PC-3 (cell line): ENCODE measurements around the gene GAREM2. TPM values are rescaled to one million over a fixed set of nuclear protein-coding genes. Genes with fewer than 3 reads are reported as not detected.

Experiments
- ATAC-seq: fragments of 200-7000 bp; cut with Tn5 transposase; 2 replicates; pipeline ENCODE4 v1.9.1; 2020; ENCODE audit warnings: mild to moderate bottlenecking, moderate library complexity
- BruUV-seq: library from RNA; stranded (reverse); fragments of 400-500 nt; replicated peaks from 2 replicates; lab custom pipeline; 2021; lab: Mats Ljungman, UMichigan
- CTCF ChIA-PET: fragments of 300-600 bp; sonication (Branson Sonifier 250); formaldehyde crosslinking; loops from one replicate; lab custom pipeline; 2022; ENCODE audit warnings: antibody characterized with exemption; lab: Charles Lee
- POLR2A ChIA-PET: fragments of 300-600 bp; sonication (Branson Sonifier 250); formaldehyde crosslinking; loops from one replicate; lab custom pipeline; 2022; ENCODE audit warnings: antibody characterized with exemption; ENCODE audit not compliant: unreplicated experiment; lab: Charles Lee
- DNase-seq: peaks from one replicate; pipeline ENCODE4 v3.0.0-alpha.2; 2015
- H2AFZ ChIP-seq: fragments of 300-600 bp; sonication (generic); 2 replicates; pipeline ENCODE4 v1.6.0; 2016; ENCODE audit warnings: antibody characterized with exemption, low read length
- H3F3A ChIP-seq: fragments of 300-600 bp; sonication (generic); one replicate; pipeline ENCODE4 v1.6.0; 2017; ENCODE audit warnings: antibody characterized with exemption, low read length, control low read depth, mild to moderate bottlenecking; ENCODE audit not compliant: unreplicated experiment
- H3K27ac ChIP-seq: fragments of 300-600 bp; sonication (generic); 2 replicates; pipeline ENCODE4 v1.5.1; 2016; ENCODE audit warnings: mild to moderate bottlenecking, low read length
- H3K27me3 ChIP-seq: fragments of 300-600 bp; sonication (generic); 2 replicates; pipeline ENCODE4 v1.6.1; 2016; ENCODE audit warnings: low read length, mixed read lengths
- H3K36me3 ChIP-seq: fragments of 300-600 bp; sonication (generic); 2 replicates; pipeline ENCODE4 v1.6.1; 2016; ENCODE audit warnings: low read depth, mixed run types, low read length, mixed read lengths
- H3K4me1 ChIP-seq: fragments of 300-600 bp; sonication (generic); 2 replicates; pipeline ENCODE4 v1.5.1; 2016; ENCODE audit warnings: low read length; ENCODE audit not compliant: insufficient read depth
- H3K4me2 ChIP-seq: fragments of 300-600 bp; sonication (generic); 2 replicates; pipeline ENCODE4 v1.6.0; 2016; ENCODE audit warnings: low read length
- H3K4me3 ChIP-seq: fragments of 300-600 bp; sonication (generic); 2 replicates; pipeline ENCODE4 v1.5.1; 2016; ENCODE audit warnings: mild to moderate bottlenecking, low read length, mixed read lengths
- H3K79me2 ChIP-seq: fragments of 300-600 bp; sonication (generic); 2 replicates; pipeline ENCODE4 v1.6.1; 2017; ENCODE audit warnings: low read length, mixed read lengths
- H3K9ac ChIP-seq: fragments of 300-600 bp; sonication (generic); 2 replicates; pipeline ENCODE4 v1.6.0; 2016; ENCODE audit warnings: mild to moderate bottlenecking, low read length
- H3K9me2 ChIP-seq: fragments of 300-600 bp; sonication (generic); replicated peaks from 2 replicates; pipeline ENCODE4 v1.6.1; 2016; ENCODE audit warnings: mixed run types, low read length, mixed read lengths
- H3K9me3 ChIP-seq: fragments of 300-600 bp; sonication (generic); 2 replicates; pipeline ENCODE4 v1.6.1; 2016; ENCODE audit warnings: low read length, mixed read lengths
- H4K20me1 ChIP-seq: fragments of 300-600 bp; sonication (generic); 2 replicates; pipeline ENCODE4 v1.6.1; 2016; ENCODE audit warnings: low read length, mixed read lengths
- CTCF ChIP-seq: fragments of 300-600 bp; sonication (generic); conservative IDR thresholded peaks from 2 replicates; pipeline ENCODE4 v1.5.1; 2017; ENCODE audit warnings: antibody characterized with exemption, low read depth, mild to moderate bottlenecking, low read length
- EZH2 ChIP-seq: fragments of 300-600 bp; sonication (generic); IDR thresholded peaks from one replicate; pipeline ENCODE4 v1.6.1; 2017; ENCODE audit warnings: antibody characterized with exemption, mild to moderate bottlenecking, low read length; ENCODE audit not compliant: unreplicated experiment
- EZH2phosphoT487 ChIP-seq: fragments of 300-600 bp; sonication (generic); IDR thresholded peaks from 2 replicates; pipeline ENCODE4 v1.6.1; 2018; ENCODE audit warnings: mild to moderate bottlenecking, antibody characterized with exemption, low read length, borderline replicate concordance
- intact Hi-C: fragments of 100-400 bp; cut with micrococcal nuclease; formaldehyde crosslinking; loops from 2 replicates; pipeline ENCODE4 v1.9.0; 2023
- total RNA-seq: library from RNA; depleted of rRNA; stranded (reverse); fragments of >200 nt; gene quantifications from 2 replicates; pipeline ENCODE4 v1.2.3, GENCODE V29; 2014

The GAREM2 gene
- total RNA-seq, 1 experiment from 2014 or later, result 1.4 TPM

DNA sequence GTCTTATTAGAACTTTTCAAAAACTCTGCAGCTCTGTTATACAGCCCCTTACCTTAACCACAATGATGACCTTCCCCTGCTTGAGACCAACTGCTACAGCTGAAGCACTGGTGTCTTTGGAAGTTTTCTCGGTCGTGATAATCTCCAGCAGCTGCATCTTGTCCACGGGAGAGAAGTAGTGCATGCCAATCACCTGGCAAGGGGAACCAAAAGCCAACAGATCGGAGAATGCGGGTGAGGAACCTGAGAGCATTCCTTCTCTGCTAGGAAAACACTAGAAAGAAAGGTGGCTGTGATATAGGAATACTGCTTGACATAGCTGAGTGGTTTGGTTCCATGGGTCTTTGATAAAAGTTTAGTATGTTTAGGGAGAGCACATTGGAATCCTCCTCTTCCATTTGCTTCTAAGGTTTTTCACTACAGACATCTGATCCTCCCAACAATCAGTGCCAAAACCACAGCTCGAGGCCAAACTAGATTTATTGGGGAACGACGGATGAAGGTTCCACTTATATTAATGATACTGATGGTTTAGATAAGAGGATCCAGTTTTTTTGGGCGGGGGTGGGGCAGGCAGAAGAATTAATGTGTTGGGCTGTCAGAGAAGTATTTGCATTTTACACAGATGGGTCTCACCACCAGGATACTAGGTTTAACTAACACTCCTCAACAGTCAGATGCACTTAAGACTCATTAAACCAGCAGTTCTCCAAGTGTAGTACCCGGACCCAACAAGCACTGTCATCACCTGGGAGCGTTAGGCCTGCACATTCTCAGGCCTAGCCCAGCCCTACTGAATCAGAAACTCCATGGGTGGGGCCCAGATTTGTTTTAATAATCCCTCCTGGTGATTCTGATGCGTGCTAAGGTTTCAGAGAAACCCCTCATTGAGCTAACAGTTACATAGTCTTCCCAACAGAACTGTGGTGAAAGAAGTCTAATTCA is 22.4 kb downstream of the GAREM2 start:
- no peak overlapping the region for H3K27ac ChIP-seq
- no peak overlapping the region for H3K4me3 ChIP-seq
- H2AFZ ChIP-seq, result no peak overlapping the region
- no peaks in the 10 kb centered on the region for H3F3A ChIP-seq
- no peaks in the 10 kb centered on the region for H3K9me2 ChIP-seq
- DNase-seq (no peak), ATAC-seq (no peak; the same call in 1 of the 2 replicates)
- H3K9me3 ChIP-seq, result no peaks in the 10 kb centered on the region
- no peaks in the 10 kb centered on the region for H3K4me1 ChIP-seq
- peaks cover 54% of the 10 kb centered on the region for H3K36me3 ChIP-seq
- H3K27me3 ChIP-seq, result no peaks in the 10 kb centered on the region
- intact Hi-C loops, result no loop called here
- no peak overlapping the region for H3K4me2 ChIP-seq
- H3K9ac ChIP-seq, result no peak overlapping the region
- ChIA-PET POLR2A (no interaction called here), CTCF (no interaction called here)
- no TSS peak for BruUV-seq
- TF ChIP-seq CTCF (no peak), EZH2phosphoT487 (no peak), EZH2 (no peak)
- no peaks in the 10 kb centered on the region for H3K79me2 ChIP-seq
- no peaks in the 10 kb centered on the region for H4K20me1 ChIP-seq

- POLR2A ChIA-PET, result no interaction called here
- intact Hi-C loops, result no loop called here
- peaks cover 50% of the 10 kb centered on the region for H3K36me3 ChIP-seq
These were observed 24.0 kb downstream of the GAREM2 start for GRCh38 chr2:26196683-26197418.

More at GRCh38 chr2:26196683-26197418, 24.0 kb downstream of the GAREM2 start:
- DNase-seq (no peak), ATAC-seq (no peak)
- Histone ChIP-seq H3K9ac (no peak overlapping the region), H3K9me2 (no peaks in the 10 kb centered on the region), H4K20me1 (no peaks in the 10 kb centered on the region), H3K4me1 (no peaks in the 10 kb centered on the region), H3F3A (no peaks in the 10 kb centered on the region), H2AFZ (no peak overlapping the region), H3K27ac (no peak overlapping the region), H3K9me3 (no peaks in the 10 kb centered on the region), H3K79me2 (no peaks in the 10 kb centered on the region), H3K4me2 (no peak overlapping the region), H3K4me3 (no peak overlapping the region), H3K27me3 (no peaks in the 10 kb centered on the region)
- no TSS peak for BruUV-seq
- TF ChIP-seq EZH2 (no peak), CTCF (no peak), EZH2phosphoT487 (no peak)
- CTCF ChIA-PET, result no interaction called here
